GM12891 (cell line): ENCODE measurements around the gene RNF183.
"Not testable (repeated sequence)": the region's sequence is repeated elsewhere in the genome, so short reads cannot be mapped to it uniquely, and the experiment has no call there.

Experiments used
- DNase-seq: peaks from one replicate; pipeline ENCODE4 v3.0.0; 2011; ENCODE audit warnings: low spot score; ENCODE audit not compliant: insufficient read length
- FAIRE-seq: peaks from 2 replicates; lab custom pipeline; 2011; peaks lifted over from hg19 to GRCh38; lab: Jason Lieb, UNC
- PAX5 ChIP-seq: IDR thresholded peaks from 2 replicates; pipeline ENCODE4 v1.6.1; 2011; ENCODE audit warnings: low read length, moderate library complexity, mild to moderate bottlenecking; ENCODE audit not compliant: insufficient read depth, severe bottlenecking
- POLR2A ChIP-seq: IDR thresholded peaks from 2 replicates; pipeline ENCODE4 v1.6.1; 2011; ENCODE audit warnings: low read depth, low read length, control low read depth
- POLR2AphosphoS5 ChIP-seq: IDR thresholded peaks from 2 replicates; pipeline ENCODE4 v1.6.1; 2011; ENCODE audit warnings: low read depth, low read length, control low read depth
- POU2F2 ChIP-seq: IDR thresholded peaks from 2 replicates; pipeline ENCODE4 v1.6.1; 2011; ENCODE audit warnings: low read depth, mild to moderate bottlenecking, control low read depth, low read length, moderate library complexity
- SPI1 ChIP-seq: IDR thresholded peaks from 2 replicates; pipeline ENCODE4 v1.6.1; 2011; ENCODE audit warnings: low read depth, low read length, control low read depth
- TAF1 ChIP-seq: IDR thresholded peaks from 2 replicates; pipeline ENCODE4 v1.6.1; 2011; ENCODE audit warnings: low read depth, low read length, control low read depth

Gene RNF183

DNA sequence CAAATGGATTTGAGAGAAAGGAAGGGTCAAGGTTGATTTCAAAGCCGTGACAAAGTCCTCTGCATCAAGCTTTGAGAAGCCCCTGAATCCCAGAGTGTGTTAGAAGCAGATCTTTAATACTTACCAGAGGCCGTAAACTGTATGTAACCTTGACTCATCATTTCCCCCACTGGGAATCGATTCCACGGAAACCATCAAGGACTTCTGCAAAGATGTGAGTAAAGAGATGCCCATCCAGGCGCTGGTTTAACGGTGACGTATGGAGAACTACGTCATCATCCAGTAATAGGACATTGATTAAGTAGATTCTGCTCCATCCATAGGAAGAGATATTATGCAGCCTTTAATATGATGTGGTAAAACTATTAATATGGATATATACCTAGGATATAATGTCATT, 1.6 kb downstream of the RNF183 start:
- DNase-seq (no peak), FAIRE-seq (no peak)
- no peak for TF ChIP-seq TAF1
- no peak for TF ChIP-seq SPI1
- no peak for TF ChIP-seq PAX5
- no peak for TF ChIP-seq POU2F2
- no peak for TF ChIP-seq POLR2A
- TF ChIP-seq POLR2AphosphoS5: no peak

DNA sequence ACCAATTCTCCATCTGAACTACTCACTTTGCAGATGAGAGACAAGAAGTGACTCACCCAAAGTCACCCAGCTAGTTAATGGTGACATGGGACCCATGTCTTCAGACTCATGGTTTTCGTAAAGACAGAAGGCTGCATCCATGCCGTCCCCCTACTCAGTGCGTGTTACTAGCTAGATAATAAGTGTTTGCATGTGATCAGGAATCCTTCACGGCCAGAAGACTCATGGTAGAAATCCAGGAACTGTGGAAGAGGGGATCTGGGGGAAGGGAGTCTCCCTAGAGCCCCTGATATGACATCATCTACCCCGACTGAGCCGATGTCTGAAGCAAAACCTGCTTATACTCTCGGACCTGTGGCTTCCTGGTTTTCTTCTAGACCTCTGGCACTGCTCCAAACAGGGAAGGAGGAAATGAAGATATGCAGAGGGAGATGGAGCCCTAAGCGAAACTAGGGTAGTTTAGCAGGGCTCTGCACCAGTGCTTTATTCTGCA, 3.3 kb downstream of the RNF183 start:
- FAIRE-seq (no peak), DNase-seq (no peak)
- no peak for TF ChIP-seq POLR2A
- TF ChIP-seq PAX5: no peak
- TF ChIP-seq TAF1: no peak
- no peak for TF ChIP-seq POLR2AphosphoS5
- TF ChIP-seq SPI1: no peak
- no peak for TF ChIP-seq POU2F2

DNA sequence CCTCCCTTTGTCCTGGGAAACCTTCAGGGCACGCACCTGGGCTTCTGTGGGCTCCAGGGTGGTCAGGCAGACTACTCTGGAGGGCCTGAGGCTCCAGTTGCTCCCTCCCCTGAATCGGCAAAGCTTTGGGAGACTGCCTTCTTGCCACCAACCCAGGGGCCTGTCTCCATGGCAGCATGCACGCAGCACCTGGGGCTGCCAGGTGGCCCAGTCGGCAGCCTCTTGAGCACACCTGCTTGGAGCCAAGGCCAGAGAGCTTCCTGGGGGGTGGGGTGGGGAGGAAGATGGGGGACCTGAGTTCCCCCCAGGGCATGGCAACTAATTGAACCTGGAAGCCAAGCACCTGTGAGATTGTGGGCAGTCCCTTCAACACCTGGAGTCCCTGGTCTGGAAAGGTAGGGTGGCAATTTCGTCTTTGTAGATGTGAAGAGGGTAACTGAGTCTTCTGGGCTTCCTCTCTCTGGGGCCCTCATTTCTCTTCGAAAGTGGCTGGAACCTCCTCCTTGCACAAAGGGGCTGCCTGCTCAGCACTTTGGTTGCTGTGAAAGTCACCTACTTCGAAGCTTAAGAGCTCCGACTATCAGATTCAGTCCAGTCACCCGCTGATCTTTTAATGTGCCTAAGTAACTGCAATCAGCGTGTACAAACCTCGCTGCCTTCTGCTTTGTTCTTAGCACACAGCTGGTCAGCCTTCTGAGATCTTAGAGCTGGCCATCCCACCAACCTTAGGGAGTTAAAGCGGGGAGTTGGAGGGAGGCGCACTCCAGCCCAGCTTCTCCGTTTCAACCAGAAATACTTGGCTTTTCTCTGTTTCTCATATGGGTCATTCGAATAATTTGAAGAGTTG, 4.0 kb downstream of the RNF183 start:
- no peak for FAIRE-seq
- TF ChIP-seq SPI1 (no peak), PAX5 (no peak), TAF1 (no peak), POLR2A (no peak), POU2F2 (no peak), POLR2AphosphoS5 (no peak)
- DNase-seq: no peak

DNA sequence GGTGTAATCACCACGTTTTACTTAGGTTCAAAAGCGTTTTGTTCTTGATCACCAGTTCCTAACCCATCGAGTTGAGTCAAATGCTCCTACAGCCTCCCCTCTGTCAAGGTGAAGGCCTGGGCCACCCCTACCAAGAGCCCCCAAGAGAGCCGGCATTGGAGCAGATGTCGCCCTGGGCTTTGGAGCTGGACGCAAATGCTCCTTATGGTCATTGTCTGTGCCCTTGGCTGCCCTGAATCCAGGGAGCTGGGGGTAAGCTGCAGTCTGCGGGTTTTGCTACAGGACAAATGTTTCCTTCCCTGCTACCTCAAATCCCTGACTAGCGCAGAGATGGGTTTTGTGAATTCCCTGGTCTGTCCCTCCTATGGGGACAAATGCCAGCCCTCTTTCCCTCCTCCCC, 4.9 kb downstream of the RNF183 start:
- no peak for FAIRE-seq
- TF ChIP-seq POLR2A: no peak
- no peak for TF ChIP-seq POLR2AphosphoS5
- no peak for TF ChIP-seq PAX5
- no peak for TF ChIP-seq TAF1
- TF ChIP-seq SPI1: no peak
- no peak for DNase-seq

DNA sequence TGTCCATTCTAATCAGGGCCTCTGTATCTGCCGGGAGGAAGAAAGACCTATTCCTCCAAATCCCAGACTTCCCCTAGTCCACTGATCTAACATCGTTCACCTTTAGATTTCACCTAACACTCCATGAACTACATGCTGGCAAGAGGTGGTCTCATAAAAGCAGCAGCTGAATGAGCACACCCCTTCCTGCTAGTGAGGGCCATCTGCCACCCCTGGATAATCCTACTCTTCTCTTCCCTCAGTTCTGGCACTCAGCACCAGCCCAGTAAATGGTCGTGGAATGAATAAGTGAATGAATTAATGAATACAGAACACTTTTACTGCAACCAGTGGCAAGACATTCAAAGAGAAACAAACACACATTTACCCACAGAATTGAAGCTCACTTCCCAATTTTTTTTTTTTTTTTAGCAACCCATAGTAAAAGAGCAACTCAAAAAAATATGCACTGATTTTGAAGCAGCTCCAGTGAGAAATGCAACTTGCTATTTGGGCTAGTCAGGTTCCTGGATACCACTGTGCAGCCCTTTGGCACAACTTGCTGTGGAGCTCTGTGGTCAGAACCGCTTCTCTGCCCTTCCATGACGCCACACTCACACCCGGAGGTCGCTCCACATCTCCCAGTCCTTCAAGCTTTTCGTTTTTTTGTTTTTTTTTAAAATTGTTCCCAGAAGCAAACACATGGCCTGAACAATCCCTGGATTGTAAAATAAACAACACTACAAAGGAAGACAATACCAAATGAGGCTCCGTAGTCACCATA, 6.2 kb downstream of the RNF183 start:
- no peak for DNase-seq
- no peak for FAIRE-seq
- TF ChIP-seq POLR2A (no peak), POU2F2 (no peak), TAF1 (no peak), PAX5 (no peak)

DNA sequence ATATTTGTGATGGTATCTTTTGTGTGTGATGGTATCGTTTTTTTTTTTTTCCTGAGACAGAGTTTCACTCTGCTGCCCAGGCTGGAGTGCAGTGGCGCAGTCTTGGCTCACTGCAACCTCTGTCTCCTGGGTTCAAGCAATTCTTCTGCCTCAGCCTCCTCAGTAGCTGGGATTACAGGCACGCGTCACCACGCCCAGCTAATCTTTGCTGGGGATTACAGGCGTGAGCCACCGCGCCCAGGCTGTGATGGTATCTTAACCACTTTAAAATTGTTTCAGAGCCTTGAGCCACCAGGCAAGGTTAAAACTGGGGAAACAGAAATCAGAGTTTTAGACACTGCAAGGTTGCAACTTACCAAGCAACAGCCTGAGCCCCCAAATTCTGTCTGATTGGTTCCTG, 6.9 kb downstream of the RNF183 start:
- FAIRE-seq, DNase-seq: not testable (repeated sequence)

DNA sequence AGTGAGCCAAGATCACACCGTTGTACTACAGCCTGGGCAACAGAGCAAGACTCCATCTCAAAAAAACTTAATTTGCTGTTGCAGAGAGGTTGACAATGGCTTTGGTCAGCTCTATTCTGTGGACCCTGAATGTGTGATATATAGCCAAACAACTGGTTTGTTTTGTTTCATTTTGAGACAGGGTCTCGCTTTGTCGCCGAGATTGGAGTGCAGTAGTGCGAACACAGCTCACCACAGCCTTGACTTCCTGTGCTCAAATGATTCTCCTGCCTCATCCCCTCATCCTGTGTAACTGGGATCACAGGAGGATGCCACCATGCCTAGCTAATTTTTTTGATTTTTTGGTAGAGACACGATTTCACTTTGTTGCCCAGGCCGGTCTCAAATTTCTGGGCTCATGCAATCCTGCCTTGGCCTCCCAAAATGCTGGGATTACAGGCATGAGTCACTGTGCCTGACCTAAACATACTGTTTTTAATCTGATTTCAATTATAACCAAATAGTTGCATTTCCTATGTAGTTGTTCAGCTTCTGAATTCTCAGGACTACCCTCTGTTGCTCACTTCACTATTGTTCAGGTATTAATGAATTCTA, 9.8 kb downstream of the RNF183 start:
- DNase-seq (no peak), FAIRE-seq (no peak)
- TF ChIP-seq SPI1 (no peak), POLR2A (no peak), TAF1 (no peak), PAX5 (no peak), POLR2AphosphoS5 (no peak), POU2F2 (no peak)

DNA sequence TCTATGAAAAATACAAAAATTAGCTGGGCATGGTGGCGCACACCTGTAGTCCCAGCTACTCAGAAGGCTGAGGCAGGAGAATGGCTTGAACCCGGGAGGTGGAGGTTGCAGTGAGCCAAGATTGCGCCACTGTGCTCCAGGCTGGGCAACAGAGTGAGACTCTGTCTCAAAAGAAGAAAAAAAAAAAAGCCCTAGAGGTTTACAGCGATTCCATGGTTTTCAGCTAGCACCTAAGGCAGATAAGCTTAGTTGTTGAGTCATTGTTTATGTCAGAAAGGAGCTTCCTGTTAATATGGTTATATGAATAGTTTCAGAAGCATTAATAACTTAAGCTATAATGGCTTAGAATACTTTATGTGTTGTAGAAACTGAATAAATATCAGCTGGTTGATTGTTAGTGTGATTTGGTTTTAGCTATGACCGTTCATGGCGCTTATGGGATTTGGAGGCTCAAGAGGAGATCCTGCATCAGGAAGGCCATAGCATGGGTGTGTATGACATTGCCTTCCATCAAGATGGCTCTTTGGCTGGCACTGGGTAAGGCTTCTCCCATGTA, 13.0 kb downstream of the RNF183 start:
- no peak for TF ChIP-seq TAF1
- no peak for TF ChIP-seq PAX5
- no peak for TF ChIP-seq POLR2A
- no peak for TF ChIP-seq POU2F2
- no peak for TF ChIP-seq SPI1
- TF ChIP-seq POLR2AphosphoS5: no peak
- DNase-seq (no peak), FAIRE-seq (no peak)

DNA sequence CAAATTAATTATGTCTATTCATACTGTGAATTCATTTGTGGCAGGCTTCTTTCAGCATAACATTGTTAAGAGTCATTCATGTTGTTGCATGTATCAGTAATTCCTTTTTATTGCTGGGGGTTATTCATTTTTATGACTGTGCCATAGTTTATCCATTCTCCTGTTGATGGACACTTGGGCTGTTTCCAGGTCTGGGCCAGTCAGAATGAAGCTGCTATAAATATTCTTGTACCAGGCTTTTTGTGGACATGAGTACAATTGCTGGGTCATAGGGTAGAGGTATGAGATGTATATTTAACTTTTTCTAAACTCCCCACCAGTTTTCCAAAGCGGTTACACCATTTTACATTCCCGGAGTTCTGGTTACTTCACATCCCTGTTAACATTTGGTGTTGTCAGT, 14.1 kb downstream of the RNF183 start:
- DNase-seq: no peak
- no peak for FAIRE-seq
- TF ChIP-seq SPI1 (no peak), PAX5 (no peak), TAF1 (no peak), POLR2AphosphoS5 (no peak), POU2F2 (no peak), POLR2A (no peak)

DNA sequence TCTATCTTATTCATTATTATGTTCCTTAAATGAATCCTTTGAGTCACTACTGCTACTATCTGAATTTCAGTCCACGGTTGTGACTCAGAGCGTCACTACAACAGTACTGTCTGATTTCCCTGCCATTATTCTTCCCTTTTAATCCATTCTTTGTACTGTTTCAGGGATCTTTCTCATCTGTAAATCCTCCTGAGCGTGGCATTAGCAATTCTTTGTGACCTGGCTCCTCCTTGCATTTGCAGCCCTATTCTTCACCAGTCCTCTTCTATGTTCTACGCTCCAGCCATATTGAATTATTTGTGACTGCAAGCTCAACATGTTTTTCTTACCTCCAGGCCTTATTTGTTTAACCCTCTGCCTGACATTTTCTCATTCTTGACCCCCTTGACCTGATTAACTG, 21.8 kb downstream of the RNF183 start:
- no peak for FAIRE-seq
- TF ChIP-seq POLR2AphosphoS5: no peak
- TF ChIP-seq POLR2A: no peak
- TF ChIP-seq SPI1: no peak
- TF ChIP-seq POU2F2: no peak
- TF ChIP-seq TAF1: no peak
- TF ChIP-seq PAX5: no peak
- no peak for DNase-seq
